ENCODE results near the gene SLC25A26. TPM values are rescaled to one million over a fixed set of nuclear protein-coding genes. Genes with fewer than 3 reads are reported as not detected.

Gene SLC25A26
- total RNA-seq, 1 donor from 2014 or later = 41.2 TPM

GRCh38 chr3:66379565-66379964, 158.8 kb downstream of the SLC25A26 start:
- no peak for TF ChIP-seq CTCF (IDR thresholded peaks at IDR 0.05; ENCODE audit: insufficient read depth, low read length, poor library complexity, severe bottlenecking)
- DNase-seq (ENCODE audit: low read depth) = no peak
- Histone ChIP-seq H3K27me3 (ENCODE audit: control insufficient read depth, insufficient read depth, low read length) (no peaks in the 10 kb centered on the region), H3K4me3 (ENCODE audit: low read depth, low read length) (no peak overlapping the region), H3K36me3 (ENCODE audit: control insufficient read depth, insufficient read depth, low read length) (peaks cover 4% of the 10 kb centered on the region)

GRCh38 chr3:66380200-66380932, 159.6 kb downstream of the SLC25A26 start:
- TF ChIP-seq CTCF (IDR thresholded peaks at IDR 0.05; ENCODE audit: insufficient read depth, low read length, poor library complexity, severe bottlenecking) = no peak
- Histone ChIP-seq H3K36me3 (ENCODE audit: control insufficient read depth, insufficient read depth, low read length) (peaks cover 4% of the 10 kb centered on the region), H3K4me3 (ENCODE audit: low read depth, low read length) (no peak overlapping the region), H3K27me3 (ENCODE audit: control insufficient read depth, insufficient read depth, low read length) (no peaks in the 10 kb centered on the region)
- DNase-seq (ENCODE audit: low read depth) = no peak

- DNase-seq (ENCODE audit: low read depth) = no peak
- H3K27me3 ChIP-seq (ENCODE audit: control insufficient read depth, insufficient read depth, low read length) = no peaks in the 10 kb centered on the region
- H3K4me3 ChIP-seq (ENCODE audit: low read depth, low read length) = no peak overlapping the region
- H3K36me3 ChIP-seq (ENCODE audit: control insufficient read depth, insufficient read depth, low read length) = peaks cover 6% of the 10 kb centered on the region
- TF ChIP-seq CTCF (IDR thresholded peaks at IDR 0.05; ENCODE audit: insufficient read depth, low read length, poor library complexity, severe bottlenecking) = no peak
Measured at GRCh38 chr3:66381626-66382025, 160.8 kb downstream of the SLC25A26 start.

GRCh38 chr3:66382142-66382541, 161.3 kb downstream of the SLC25A26 start:
- Histone ChIP-seq H3K36me3 (ENCODE audit: control insufficient read depth, insufficient read depth, low read length) (peaks cover 6% of the 10 kb centered on the region), H3K27me3 (ENCODE audit: control insufficient read depth, insufficient read depth, low read length) (no peaks in the 10 kb centered on the region), H3K4me3 (ENCODE audit: low read depth, low read length) (no peak overlapping the region)
- TF ChIP-seq CTCF (IDR thresholded peaks at IDR 0.05; ENCODE audit: insufficient read depth, low read length, poor library complexity, severe bottlenecking) = no peak
- DNase-seq (ENCODE audit: low read depth) = no peak

- TF ChIP-seq CTCF (IDR thresholded peaks at IDR 0.05; ENCODE audit: insufficient read depth, low read length, poor library complexity, severe bottlenecking) = no peak
Measured at GRCh38 chr3:66383023-66383422, 162.2 kb downstream of the SLC25A26 start.

More at GRCh38 chr3:66383023-66383422, 162.2 kb downstream of the SLC25A26 start:
- DNase-seq (ENCODE audit: low read depth) = no peak
- Histone ChIP-seq H3K4me3 (ENCODE audit: low read depth, low read length) (no peak overlapping the region), H3K36me3 (ENCODE audit: control insufficient read depth, insufficient read depth, low read length) (peaks cover 6% of the 10 kb centered on the region), H3K27me3 (ENCODE audit: control insufficient read depth, insufficient read depth, low read length) (no peaks in the 10 kb centered on the region)
